Breast epithelium (tissue), 4 donors: ENCODE measurements around the gene IGDCC3. TPM values are rescaled to one million over a fixed set of nuclear protein-coding genes. Genes with fewer than 3 reads are reported as not detected.

ENCODE experiments used
- DNase-seq, 2 donors: peaks; one replicate each; pipeline ENCODE4 v3.0.0-alpha.2; 2019; ENCODE audit warnings: low spot score in 2 of 2
- H3K27ac ChIP-seq, 2 donors: fragments of 200-600 bp; sonication (generic) in 1 of 2; one replicate each; pipeline ENCODE4 v1.5.1; 2016 to 2019; ENCODE audit warnings: mild to moderate bottlenecking in 1 of 2
- H3K27me3 ChIP-seq, 2 donors: fragments of 200-600 bp; sonication (generic) in 1 of 2; one replicate each; pipeline versions ENCODE4 v1.5.1 to v1.6.0; 2017 to 2019; ENCODE audit warnings: control low read depth in 1 of 2, mild to moderate bottlenecking in 1 of 2
- H3K36me3 ChIP-seq: fragments of 200-600 bp; one replicate; pipeline ENCODE4 v1.5.1; 2019
- H3K4me1 ChIP-seq, 2 donors: fragments of 200-600 bp; sonication (generic); one replicate each; pipeline ENCODE4 v1.5.1; 2016 to 2019; ENCODE audit warnings: control low read depth in 1 of 2
- H3K4me3 ChIP-seq, 3 donors: fragments of 200-600 bp; sonication (generic); 1 replicate in 2 of 3; 2 replicates in 1 of 3; pipeline ENCODE4 v1.5.1; 2016 to 2019; ENCODE audit warnings: mild to moderate bottlenecking in 3 of 3, moderate library complexity in 2 of 3
- H3K9me3 ChIP-seq, 2 donors: fragments of 200-600 bp; sonication (generic) in 1 of 2; one replicate each; pipeline ENCODE4 v1.5.1; 2016 to 2019; ENCODE audit warnings: control low read depth in 1 of 2
- POLR2A ChIP-seq: fragments of 450-650 bp; IDR thresholded peaks from one replicate; pipeline ENCODE4 v1.6.1; 2016; ENCODE audit warnings: antibody characterized with exemption, mild to moderate bottlenecking, moderate library complexity
- POLR2AphosphoS5 ChIP-seq, 3 donors: sonication (generic); formaldehyde crosslinking; IDR thresholded peaks; one replicate each; pipeline ENCODE4 v1.6.1; 2017; ENCODE audit warnings: antibody characterized with exemption in 3 of 3
- intact Hi-C: fragments of 100-400 bp; cut with DNase I; formaldehyde crosslinking; loops from one replicate; pipeline ENCODE4 v1.15.1; 2023; ENCODE audit warnings: low total_unique reads
- total RNA-seq, 3 donors: library from RNA; depleted of rRNA; stranded (reverse); fragments of >200 nt; gene quantifications; one replicate each; pipeline ENCODE4 v1.1.0, GENCODE V29; 2016
- TF ChIP-seq, protein P1 (sequence below), 3 donors: fragments of 450-650 bp; IDR thresholded peaks; one replicate each; pipeline ENCODE4 v1.5.1; 2016 to 2017; ENCODE audit warnings: antibody characterized with exemption in 3 of 3, mild to moderate bottlenecking in 3 of 3, moderate library complexity in 3 of 3

The IGDCC3 gene
- total RNA-seq, 3 donors from 2014 or later = 0.33 to 1.8 TPM; not detected in 1

DNA sequence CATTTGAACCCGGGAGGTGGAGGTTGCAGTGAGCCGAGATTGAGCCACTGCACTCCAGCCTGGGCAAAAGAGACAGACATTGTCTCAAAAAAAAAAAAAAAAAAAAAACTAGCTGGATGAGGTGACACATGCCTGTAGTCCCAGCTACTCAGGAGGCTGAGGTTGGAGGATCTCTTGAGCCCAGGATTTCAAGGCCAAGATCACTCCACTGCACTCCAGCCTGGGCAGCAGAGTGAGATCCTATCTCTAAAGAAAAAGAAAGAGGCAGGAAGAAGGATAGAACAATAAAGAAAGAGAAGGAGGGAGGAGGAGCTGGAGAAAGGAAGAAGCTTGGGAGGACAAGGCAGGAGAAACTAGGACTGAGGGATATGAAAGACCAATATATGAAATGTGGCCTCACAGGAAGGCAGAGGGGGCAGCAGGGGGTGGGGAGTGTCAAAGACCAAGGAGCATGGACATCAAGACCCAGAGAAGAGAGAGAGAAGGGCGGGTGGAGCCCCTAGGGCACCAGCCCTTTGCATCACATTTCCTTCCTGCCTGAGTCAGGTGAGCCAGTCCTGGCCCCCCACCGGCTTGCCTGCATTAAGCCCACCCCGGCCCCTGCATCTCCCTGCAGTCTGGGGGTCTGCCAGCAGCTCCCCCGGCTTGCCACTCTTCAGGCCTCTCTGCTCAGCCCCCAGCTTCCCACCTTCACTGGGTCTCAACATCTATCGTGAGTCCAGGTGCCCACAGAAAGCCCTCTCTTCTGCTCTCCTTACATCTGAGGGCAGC lies 11.5 kb downstream of the IGDCC3 start:
- Histone ChIP-seq H3K27me3 (no peaks in the 10 kb centered on the region), H3K27ac (no peak overlapping the region), H3K4me1 (no peaks in the 10 kb centered on the region), H3K4me3 (no peak overlapping the region), H3K36me3 (no peaks in the 10 kb centered on the region), H3K9me3 (no peaks in the 10 kb centered on the region)
- TF ChIP-seq, protein P1, sequence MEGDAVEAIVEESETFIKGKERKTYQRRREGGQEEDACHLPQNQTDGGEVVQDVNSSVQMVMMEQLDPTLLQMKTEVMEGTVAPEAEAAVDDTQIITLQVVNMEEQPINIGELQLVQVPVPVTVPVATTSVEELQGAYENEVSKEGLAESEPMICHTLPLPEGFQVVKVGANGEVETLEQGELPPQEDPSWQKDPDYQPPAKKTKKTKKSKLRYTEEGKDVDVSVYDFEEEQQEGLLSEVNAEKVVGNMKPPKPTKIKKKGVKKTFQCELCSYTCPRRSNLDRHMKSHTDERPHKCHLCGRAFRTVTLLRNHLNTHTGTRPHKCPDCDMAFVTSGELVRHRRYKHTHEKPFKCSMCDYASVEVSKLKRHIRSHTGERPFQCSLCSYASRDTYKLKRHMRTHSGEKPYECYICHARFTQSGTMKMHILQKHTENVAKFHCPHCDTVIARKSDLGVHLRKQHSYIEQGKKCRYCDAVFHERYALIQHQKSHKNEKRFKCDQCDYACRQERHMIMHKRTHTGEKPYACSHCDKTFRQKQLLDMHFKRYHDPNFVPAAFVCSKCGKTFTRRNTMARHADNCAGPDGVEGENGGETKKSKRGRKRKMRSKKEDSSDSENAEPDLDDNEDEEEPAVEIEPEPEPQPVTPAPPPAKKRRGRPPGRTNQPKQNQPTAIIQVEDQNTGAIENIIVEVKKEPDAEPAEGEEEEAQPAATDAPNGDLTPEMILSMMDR (IDR thresholded peaks at IDR 0.05) = no peak
- TF ChIP-seq POLR2AphosphoS5 (IDR thresholded peaks at IDR 0.05) = no peak
- no peak for TF ChIP-seq POLR2A
- intact Hi-C loops = loop anchor here (10.0 kb wide), 1 partner anchor 208 kb away; no protein-coding TSS in a partner anchor
- DNase-seq = no peak

DNA sequence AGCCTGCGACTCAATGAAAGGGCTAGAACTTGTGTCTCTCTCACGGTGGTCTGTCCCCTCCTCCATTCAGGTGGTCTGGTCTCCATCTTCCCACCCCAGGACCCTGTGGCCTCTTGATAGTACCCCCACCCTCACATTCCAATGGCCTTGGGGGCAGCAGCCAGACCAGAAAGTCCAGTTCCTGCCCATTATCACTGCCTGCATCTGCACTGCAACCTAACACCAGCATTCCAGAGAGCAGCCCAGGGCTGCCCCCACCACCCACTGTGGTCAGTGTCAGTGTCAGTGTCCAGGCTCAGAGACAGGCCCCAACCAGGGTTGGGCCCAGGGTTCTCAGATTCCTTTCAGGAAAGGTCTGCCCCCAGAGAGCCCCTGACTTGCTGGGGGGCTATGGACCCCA lies 12.6 kb downstream of the IGDCC3 start:
- no peak for TF ChIP-seq POLR2A
- TF ChIP-seq POLR2AphosphoS5 (IDR thresholded peaks at IDR 0.05) = no peak
- H3K4me3 ChIP-seq = no peak overlapping the region
- H3K9me3 ChIP-seq = no peaks in the 10 kb centered on the region
- intact Hi-C loops = loop anchor here (10.0 kb wide), 1 partner anchor 210 kb away; no protein-coding TSS in a partner anchor
- no peak for DNase-seq
- no peak overlapping the region for H3K27ac ChIP-seq
- no peaks in the 10 kb centered on the region for H3K27me3 ChIP-seq
- no peaks in the 10 kb centered on the region for H3K4me1 ChIP-seq
- no peaks in the 10 kb centered on the region for H3K36me3 ChIP-seq

DNA sequence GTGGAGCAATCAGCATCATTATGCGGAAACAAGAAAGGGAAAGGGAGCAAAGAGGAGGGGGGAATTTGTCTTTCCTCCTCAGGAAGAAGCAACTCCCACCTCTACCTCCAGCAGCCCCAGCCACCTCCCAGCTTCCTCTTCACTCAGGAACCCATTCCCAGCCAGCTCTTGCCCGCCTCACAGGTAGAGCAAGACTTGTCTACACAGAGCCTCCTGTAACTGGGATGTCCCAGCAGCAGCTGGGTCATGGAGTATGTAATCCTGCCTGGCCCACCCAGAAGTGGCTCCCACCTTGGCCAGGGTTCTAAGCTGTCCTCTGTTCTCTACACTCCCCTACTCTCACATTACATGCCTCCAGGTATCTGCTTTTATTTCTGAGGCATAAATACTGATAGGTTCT lies 14.0 kb downstream of the IGDCC3 start:
- intact Hi-C loops = loop anchor here (10.0 kb wide), 1 partner anchor 211 kb away; no protein-coding TSS in a partner anchor
- no peak for DNase-seq

DNA sequence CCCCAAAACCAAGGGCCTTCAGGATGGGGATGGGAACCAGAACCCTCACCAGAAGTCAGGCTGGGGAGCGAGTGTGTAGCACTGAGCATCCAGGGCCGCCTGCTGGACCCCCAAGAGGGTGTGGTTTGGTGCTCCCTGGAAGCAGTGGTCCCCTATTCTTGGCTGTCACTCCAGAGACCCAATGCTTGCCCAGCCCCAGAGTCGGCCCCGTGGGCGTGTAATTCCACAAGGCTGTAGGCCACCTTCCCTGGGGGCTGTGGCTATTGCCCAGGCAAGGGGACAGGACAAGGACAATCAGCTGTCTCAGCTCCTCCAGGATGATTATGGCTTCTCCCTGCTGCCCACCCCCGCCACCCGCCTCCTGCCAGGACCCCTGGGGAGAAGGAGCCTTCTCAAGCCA lies 14.5 kb downstream of the IGDCC3 start:
- no peak for TF ChIP-seq POLR2AphosphoS5 (IDR thresholded peaks at IDR 0.05)
- TF ChIP-seq, protein P1 (IDR thresholded peaks at IDR 0.05) = no peak
- TF ChIP-seq POLR2A = no peak
- intact Hi-C loops = loop anchor here (10.0 kb wide), 1 partner anchor 211 kb away; no protein-coding TSS in a partner anchor
- Histone ChIP-seq H3K9me3 (no peaks in the 10 kb centered on the region), H3K4me1 (no peaks in the 10 kb centered on the region), H3K4me3 (no peak overlapping the region), H3K27ac (no peak overlapping the region), H3K36me3 (no peaks in the 10 kb centered on the region), H3K27me3 (no peaks in the 10 kb centered on the region)
- DNase-seq = no peak

More for the DNA sequence above, 14.0 kb downstream of the IGDCC3 start:
- TF ChIP-seq, protein P1 (IDR thresholded peaks at IDR 0.05) = no peak
- TF ChIP-seq POLR2A (no peak), POLR2AphosphoS5 (IDR thresholded peaks at IDR 0.05) (no peak)
- Histone ChIP-seq H3K27me3 (no peaks in the 10 kb centered on the region), H3K4me1 (no peaks in the 10 kb centered on the region), H3K36me3 (no peaks in the 10 kb centered on the region), H3K4me3 (no peak overlapping the region), H3K9me3 (no peaks in the 10 kb centered on the region), H3K27ac (no peak overlapping the region)

DNA sequence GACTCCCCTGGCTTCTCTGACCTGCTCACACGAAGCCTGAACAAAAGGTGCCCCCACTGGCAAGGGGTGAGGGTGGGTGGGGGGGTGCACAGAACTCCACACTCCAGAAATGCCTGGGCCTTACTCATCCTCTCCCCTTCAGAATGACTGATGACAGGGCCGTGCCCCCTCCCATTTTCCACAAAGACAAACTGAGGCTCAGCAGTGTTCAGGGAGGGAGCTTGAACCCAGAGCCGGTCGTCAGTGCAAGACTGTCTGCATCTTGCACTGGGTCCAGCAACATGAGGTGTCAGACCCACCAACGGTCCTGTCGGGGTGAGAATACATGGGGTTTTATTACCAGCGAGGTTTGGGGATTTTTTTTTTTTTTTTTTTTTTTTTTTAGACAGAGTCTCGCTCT lies 15.3 kb downstream of the IGDCC3 start:
- no peak for DNase-seq

More for the DNA sequence above, 15.3 kb downstream of the IGDCC3 start:
- Histone ChIP-seq H3K9me3 (no peaks in the 10 kb centered on the region), H3K27me3 (no peaks in the 10 kb centered on the region), H3K36me3 (no peaks in the 10 kb centered on the region), H3K27ac (no peak overlapping the region), H3K4me1 (no peaks in the 10 kb centered on the region), H3K4me3 (no peak overlapping the region)
- TF ChIP-seq POLR2AphosphoS5 (IDR thresholded peaks at IDR 0.05) (no peak), POLR2A (no peak)
- TF ChIP-seq, protein P1 (IDR thresholded peaks at IDR 0.05) = no peak
- intact Hi-C loops = loop anchor here (10.0 kb wide), 1 partner anchor 212 kb away; no protein-coding TSS in a partner anchor
